ENCODE results near the gene DCDC2. TPM values are rescaled to one million over a fixed set of nuclear protein-coding genes. Genes with fewer than 3 reads are reported as not detected.

DCDC2 gene
- total RNA-seq (2021): 45.1 and 54.9 TPM in 2 replicates
- Bru-seq, nascent RNA: percentile 91 among the genes with signal in this experiment
- BruChase-seq, experiment 1, labeled RNA remaining after a 2-hour chase: percentile 80 among the genes with signal in this experiment
- percentile 79 among the genes with signal in this experiment for BruChase-seq, experiment 2, labeled RNA remaining after a 6-hour chase
- long read RNA-seq, full-length matches to known transcripts: 102 of 129 reads
- long read RNA-seq, partial matches to known transcripts: 8 of 129 reads
- long read RNA-seq, other reads (novel, unspliced or antisense): 19 of 129 reads

GRCh38 chr6:24357336-24358218 is at the start of gene DCDC2:
TSS of gene DCDC2 (minus strand) at chr6:24358059. CDS start at chr6:24357750, 309 bp downstream.
- Histone ChIP-seq H3K9me3 (ENCODE audit: low read depth, low read length, poor library complexity, severe bottlenecking) (no peaks in the 10 kb centered on the region), H3K4me3 (ENCODE audit: low read depth, low read length, poor library complexity, severe bottlenecking) (peak within 1 kb of the TSS; percentile 57), H3K27me3 (replicated peaks; ENCODE audit: insufficient read depth, low read depth, low read length, poor library complexity) (no peaks in the 10 kb centered on the region), H3K4me1 (ENCODE audit: insufficient read depth, low read length, poor library complexity, severe bottlenecking) (peaks cover 25% of the 10 kb centered on the region), H3K27ac (ENCODE audit: low read depth, low read length, poor library complexity, severe bottlenecking) (peak within 1 kb of the TSS; percentile 88), H3K36me3 (ENCODE audit: insufficient read depth, low read length, poor library complexity, severe bottlenecking) (peaks cover 8% of the 10 kb centered on the region)
- POLR2A ChIA-PET (ENCODE audit: low non-redundant PET): interaction anchor here (0.6 kb wide), 1 partner anchor 43 kb away, joined by 7 read pairs; no protein-coding TSS in a partner anchor
- TF ChIP-seq EZH2 (IDR thresholded peaks at IDR 0.05; ENCODE audit: borderline replicate concordance, low read depth, low read length, poor library complexity, severe bottlenecking) (no peak), CTCF (conservative IDR thresholded peaks at IDR 0.05; ENCODE audit: low read depth, low read length) (0 out of 2 replicates have a peak, but pooled peaks have one; percentile 21)
- CTCF ChIA-PET: interaction anchor here (1.0 kb wide), 1 partner anchor 74 kb away, joined by 8 read pairs; no protein-coding TSS in a partner anchor
- intact Hi-C loops (cut with micrococcal nuclease; ENCODE audit: unreplicated experiment): no loop called here
- TSS peak; percentile 51 for BruUV-seq (replicated peaks)
- DNase-seq (ENCODE audit: low spot score): peak; percentile 64

- ChIA-PET CTCF (interaction anchor here (0.7 kb wide), 1 partner anchor 132 kb away, joined by 6 read pairs; no protein-coding TSS in a partner anchor), POLR2A (ENCODE audit: low non-redundant PET) (interaction anchor here (0.7 kb wide), 1 partner anchor 777 kb away, joined by 5 read pairs; no protein-coding TSS in a partner anchor)
- H3K9me3 ChIP-seq (ENCODE audit: low read depth, low read length, poor library complexity, severe bottlenecking): no peaks in the 10 kb centered on the region
- intact Hi-C loops (cut with micrococcal nuclease; ENCODE audit: unreplicated experiment): no loop called here
- H3K4me3 ChIP-seq (ENCODE audit: low read depth, low read length, poor library complexity, severe bottlenecking): no peak overlapping the region
- no peak for TF ChIP-seq CTCF (conservative IDR thresholded peaks at IDR 0.05; ENCODE audit: low read depth, low read length)
- TF ChIP-seq EZH2 (IDR thresholded peaks at IDR 0.05; ENCODE audit: borderline replicate concordance, low read depth, low read length, poor library complexity, severe bottlenecking): no peak
- no peaks in the 10 kb centered on the region for H3K4me1 ChIP-seq (ENCODE audit: insufficient read depth, low read length, poor library complexity, severe bottlenecking)
- H3K27me3 ChIP-seq (replicated peaks; ENCODE audit: insufficient read depth, low read depth, low read length, poor library complexity): no peaks in the 10 kb centered on the region
- H3K27ac ChIP-seq (ENCODE audit: low read depth, low read length, poor library complexity, severe bottlenecking): no peak overlapping the region
- no peak for DNase-seq (ENCODE audit: low spot score)
- BruUV-seq (replicated peaks): no TSS peak
- peaks cover 58% of the 10 kb centered on the region for H3K36me3 ChIP-seq (ENCODE audit: insufficient read depth, low read length, poor library complexity, severe bottlenecking)
Measured at GRCh38 chr6:24405262-24405661, 47.4 kb upstream of the DCDC2 start.

- TF ChIP-seq EZH2 (IDR thresholded peaks at IDR 0.05; ENCODE audit: borderline replicate concordance, low read depth, low read length, poor library complexity, severe bottlenecking): no peak
- BruUV-seq (replicated peaks): no TSS peak
- ChIA-PET CTCF (no interaction called here), POLR2A (ENCODE audit: low non-redundant PET) (no interaction called here)
- Histone ChIP-seq H3K27ac (ENCODE audit: low read depth, low read length, poor library complexity, severe bottlenecking) (peak overlapping the region; percentile 82), H3K27me3 (replicated peaks; ENCODE audit: insufficient read depth, low read depth, low read length, poor library complexity) (no peaks in the 10 kb centered on the region), H3K4me3 (ENCODE audit: low read depth, low read length, poor library complexity, severe bottlenecking) (peak overlapping the region; percentile 90), H3K9me3 (ENCODE audit: low read depth, low read length, poor library complexity, severe bottlenecking) (no peaks in the 10 kb centered on the region), H3K4me1 (ENCODE audit: insufficient read depth, low read length, poor library complexity, severe bottlenecking) (no peaks in the 10 kb centered on the region), H3K36me3 (ENCODE audit: insufficient read depth, low read length, poor library complexity, severe bottlenecking) (peaks cover 40% of the 10 kb centered on the region)
- intact Hi-C loops (cut with micrococcal nuclease; ENCODE audit: unreplicated experiment): no loop called here
- DNase-seq (ENCODE audit: low spot score): no peak
Measured at GRCh38 chr6:24403501-24403824, 45.6 kb upstream of the DCDC2 start.
